ENCODE results near the gene SFXN2. TPM values are rescaled to one million over a fixed set of nuclear protein-coding genes. Genes with fewer than 3 reads are reported as not detected.
"Not testable (repeated sequence)": the region's sequence is repeated elsewhere in the genome, so short reads cannot be mapped to it uniquely, and the experiment has no call there.

Gene SFXN2
- total RNA-seq, 4 donors from 2014 or later: 1.2 to 4.0 (median 2.9) TPM

DNA sequence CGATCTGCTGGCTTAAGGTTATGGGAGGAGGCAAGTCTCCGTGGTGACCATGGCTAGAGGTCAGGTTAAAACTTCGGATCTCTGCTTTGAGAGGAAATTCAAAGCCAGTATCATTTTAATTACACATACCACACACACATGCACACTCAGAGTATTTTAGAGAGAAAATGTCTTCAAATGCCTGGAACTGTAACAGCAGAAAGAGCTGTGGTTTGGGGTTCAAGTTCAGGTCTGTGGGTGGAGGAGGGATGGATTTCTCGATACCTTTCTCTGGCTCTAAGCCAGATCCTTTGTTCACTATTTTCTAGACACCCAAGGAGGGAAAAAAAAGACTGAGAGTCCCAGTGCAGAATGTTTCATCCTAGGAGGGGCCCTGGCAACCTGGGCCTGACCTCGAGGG is 32.7 kb upstream of the SFXN2 start:
- H3K9me3 ChIP-seq: no peaks in the 10 kb centered on the region
- no peak for DNase-seq (ENCODE audit: extremely low spot score)
- intact Hi-C loops (cut with DNase I): no loop called here
- no peaks in the 10 kb centered on the region for H3K27me3 ChIP-seq
- 79% methylated on average over 5 of the region's 5 CpGs for WGBS
- H3K27ac ChIP-seq (replicated peaks in 1 of 4): no peak overlapping the region
- peaks cover 0 to 44% (median 28%) of the 10 kb centered on the region in 4 donors for H3K36me3 ChIP-seq
- H3K4me3 ChIP-seq: no peak overlapping the region
- peaks cover 25 to 29% (median 28%) of the 10 kb centered on the region in 4 donors for H3K4me1 ChIP-seq
- TF ChIP-seq EP300 (IDR thresholded peaks at IDR 0.05): no peak
- TF ChIP-seq POLR2A (IDR thresholded peaks at IDR 0.05; ENCODE audit: low read depth): no peak
- no peak for TF ChIP-seq POLR2AphosphoS5 (IDR thresholded peaks at IDR 0.05)
- TF ChIP-seq, protein P1, sequence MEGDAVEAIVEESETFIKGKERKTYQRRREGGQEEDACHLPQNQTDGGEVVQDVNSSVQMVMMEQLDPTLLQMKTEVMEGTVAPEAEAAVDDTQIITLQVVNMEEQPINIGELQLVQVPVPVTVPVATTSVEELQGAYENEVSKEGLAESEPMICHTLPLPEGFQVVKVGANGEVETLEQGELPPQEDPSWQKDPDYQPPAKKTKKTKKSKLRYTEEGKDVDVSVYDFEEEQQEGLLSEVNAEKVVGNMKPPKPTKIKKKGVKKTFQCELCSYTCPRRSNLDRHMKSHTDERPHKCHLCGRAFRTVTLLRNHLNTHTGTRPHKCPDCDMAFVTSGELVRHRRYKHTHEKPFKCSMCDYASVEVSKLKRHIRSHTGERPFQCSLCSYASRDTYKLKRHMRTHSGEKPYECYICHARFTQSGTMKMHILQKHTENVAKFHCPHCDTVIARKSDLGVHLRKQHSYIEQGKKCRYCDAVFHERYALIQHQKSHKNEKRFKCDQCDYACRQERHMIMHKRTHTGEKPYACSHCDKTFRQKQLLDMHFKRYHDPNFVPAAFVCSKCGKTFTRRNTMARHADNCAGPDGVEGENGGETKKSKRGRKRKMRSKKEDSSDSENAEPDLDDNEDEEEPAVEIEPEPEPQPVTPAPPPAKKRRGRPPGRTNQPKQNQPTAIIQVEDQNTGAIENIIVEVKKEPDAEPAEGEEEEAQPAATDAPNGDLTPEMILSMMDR (IDR thresholded peaks at IDR 0.05): no peak

DNA sequence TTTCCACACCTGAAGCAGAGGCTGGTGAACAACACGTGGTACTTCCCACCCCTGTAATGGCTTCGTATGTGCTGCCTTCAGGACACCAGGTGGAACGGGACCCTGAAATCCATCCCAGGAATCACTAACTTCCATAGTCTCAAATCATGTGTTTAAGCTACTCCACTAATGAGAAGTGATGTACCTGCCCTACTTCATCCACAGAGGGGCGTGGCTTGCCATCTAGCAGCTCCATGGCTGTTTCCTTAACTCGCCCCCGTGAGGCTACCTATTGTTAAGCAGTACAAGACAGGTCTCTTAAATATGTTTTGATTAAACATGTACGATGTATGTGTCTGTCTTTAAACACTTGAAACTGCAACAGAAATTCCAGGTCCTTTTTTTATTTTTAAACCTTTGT is 32.0 kb upstream of the SFXN2 start:
- Histone ChIP-seq H3K27ac (replicated peaks in 1 of 4) (no peak overlapping the region), H3K36me3 (peaks cover 0 to 48% (median 31%) of the 10 kb centered on the region in 4 donors), H3K4me1 (peaks cover 18 to 21% (median 21%) of the 10 kb centered on the region in 4 donors), H3K9me3 (no peaks in the 10 kb centered on the region), H3K4me3 (no peak overlapping the region), H3K27me3 (no peaks in the 10 kb centered on the region)
- WGBS: 90% methylated on average over 7 of the region's 7 CpGs
- intact Hi-C loops (cut with DNase I): no loop called here
- DNase-seq (ENCODE audit: extremely low spot score): no peak
- TF ChIP-seq, protein P1 (IDR thresholded peaks at IDR 0.05): no peak
- TF ChIP-seq EP300 (IDR thresholded peaks at IDR 0.05) (no peak), POLR2AphosphoS5 (IDR thresholded peaks at IDR 0.05) (no peak), POLR2A (IDR thresholded peaks at IDR 0.05; ENCODE audit: low read depth) (no peak)

DNA sequence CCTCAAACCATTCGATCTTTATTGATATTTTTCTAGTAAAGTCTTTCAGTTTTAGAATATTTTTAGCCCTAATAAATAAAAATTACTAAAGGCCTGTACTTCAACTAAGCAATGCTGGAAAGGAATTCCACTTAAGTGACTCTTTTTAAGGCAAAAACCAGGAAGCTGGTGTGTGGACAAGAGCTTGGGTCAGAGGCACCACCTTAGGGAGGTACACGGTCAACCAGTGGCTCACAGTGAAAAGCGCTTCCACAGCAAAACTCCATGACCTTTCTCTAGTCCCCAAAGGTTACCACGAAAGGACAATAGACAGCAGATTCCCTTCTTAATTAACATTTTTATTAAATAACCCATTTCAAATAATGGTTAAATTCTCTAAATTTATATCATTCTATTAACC is 31.5 kb upstream of the SFXN2 start:
- peaks cover 12 to 16% (median 15%) of the 10 kb centered on the region in 4 donors for H3K4me1 ChIP-seq
- H3K27me3 ChIP-seq: no peaks in the 10 kb centered on the region
- TF ChIP-seq POLR2AphosphoS5 (IDR thresholded peaks at IDR 0.05) (no peak), EP300 (IDR thresholded peaks at IDR 0.05) (no peak), POLR2A (IDR thresholded peaks at IDR 0.05; ENCODE audit: low read depth) (no peak)
- peaks cover under 1 to 48% (median 31%) of the 10 kb centered on the region in 4 donors for H3K36me3 ChIP-seq
- no peak for DNase-seq (ENCODE audit: extremely low spot score)
- no peaks in the 10 kb centered on the region for H3K9me3 ChIP-seq
- H3K4me3 ChIP-seq: no peak overlapping the region
- intact Hi-C loops (cut with DNase I): no loop called here
- no peak overlapping the region for H3K27ac ChIP-seq (replicated peaks in 1 of 4)
- 96% methylated on average over 4 of the region's 4 CpGs for WGBS

DNA sequence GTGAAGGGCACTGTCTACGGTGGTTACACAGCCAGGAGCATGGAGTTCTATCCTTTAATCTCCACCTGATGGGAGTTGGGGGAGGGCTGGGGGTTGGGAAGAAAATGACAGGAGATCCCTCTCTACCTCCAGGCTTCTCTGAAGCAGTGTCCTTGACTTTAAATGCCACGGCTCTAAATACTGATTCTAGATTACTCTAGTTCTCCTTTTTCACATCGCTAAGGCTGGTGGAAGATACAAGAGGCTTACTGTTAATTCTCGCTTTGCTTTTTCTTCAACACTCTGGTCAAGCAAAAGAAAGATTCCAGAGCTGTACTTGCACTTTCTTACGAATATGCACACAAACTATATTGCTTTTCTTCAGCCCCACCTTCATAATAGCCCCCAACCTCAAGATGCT is 30.7 kb upstream of the SFXN2 start:
- intact Hi-C loops (cut with DNase I): no loop called here
- no peak for TF ChIP-seq POLR2AphosphoS5 (IDR thresholded peaks at IDR 0.05)
- 87% methylated on average over 5 of the region's 5 CpGs for WGBS

DNA sequence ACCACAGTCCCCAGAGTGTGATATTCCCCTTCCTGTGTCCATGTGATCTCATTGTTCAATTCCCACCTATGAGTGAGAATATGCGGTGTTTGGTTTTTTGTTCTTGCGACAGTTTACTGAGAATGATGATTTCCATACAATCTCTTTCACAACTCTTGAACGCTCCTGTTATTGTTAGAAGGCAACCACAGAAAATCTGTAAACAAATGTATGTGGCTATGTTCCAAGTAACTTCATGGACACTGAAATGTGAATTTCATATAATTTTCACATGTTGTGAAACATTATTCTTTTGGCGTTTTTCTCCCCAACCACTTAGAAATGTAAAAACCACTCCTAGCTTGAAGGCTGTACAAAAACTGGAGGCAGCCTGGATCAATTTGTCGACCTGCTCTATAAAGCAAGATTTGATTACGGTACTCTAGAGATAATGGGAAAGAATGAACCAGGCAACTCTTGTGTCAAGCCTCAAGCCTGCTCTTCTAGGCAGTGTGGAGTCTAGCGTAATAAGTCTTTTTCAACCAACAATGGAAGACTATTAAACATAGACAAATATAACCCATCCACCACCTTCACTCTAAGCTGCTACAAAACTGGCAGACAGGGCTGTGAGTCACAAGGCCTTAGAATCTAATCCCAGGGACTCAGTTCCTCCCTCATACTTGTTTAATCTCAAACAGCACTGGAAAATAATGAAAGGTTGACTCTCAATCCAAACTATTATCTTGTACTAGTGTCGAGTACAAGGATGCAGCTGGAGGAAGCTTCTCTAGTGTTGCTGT is 23.0 kb upstream of the SFXN2 start:
- no peak overlapping the region for H3K27ac ChIP-seq (replicated peaks in 1 of 4)
- intact Hi-C loops (cut with DNase I): no loop called here

More for the DNA sequence above, 30.7 kb upstream of the SFXN2 start:
- H3K9me3 ChIP-seq: no peaks in the 10 kb centered on the region
- H3K4me3 ChIP-seq: no peak overlapping the region
- no peaks in the 10 kb centered on the region for H3K27me3 ChIP-seq
- DNase-seq (ENCODE audit: extremely low spot score): no peak
- peaks cover 5 to 8% (median 7%) of the 10 kb centered on the region in 4 donors for H3K4me1 ChIP-seq
- H3K27ac ChIP-seq (replicated peaks in 1 of 4): no peak overlapping the region
- peaks cover 8 to 55% (median 35%) of the 10 kb centered on the region in 4 donors for H3K36me3 ChIP-seq

DNA sequence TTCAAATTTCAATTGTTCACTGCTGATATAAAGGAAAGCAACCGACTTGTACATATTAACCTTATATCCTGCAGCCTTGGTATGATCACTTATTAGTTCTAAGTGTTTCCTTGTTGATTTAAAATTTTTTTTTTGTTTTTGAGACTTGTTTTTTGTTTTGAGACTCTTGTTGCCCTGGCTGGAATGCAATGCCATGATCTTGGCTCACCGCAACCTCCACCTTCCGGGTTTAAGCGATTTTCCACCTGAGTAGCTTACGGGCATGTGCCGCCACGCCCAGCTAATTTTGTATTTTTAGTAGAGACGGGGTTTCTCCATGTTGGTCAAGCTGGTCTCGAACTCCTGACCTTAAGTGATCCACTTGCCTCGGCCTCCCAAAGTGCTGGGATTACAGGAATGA is 19.0 kb upstream of the SFXN2 start:
- H3K9me3 ChIP-seq; H3K4me1 ChIP-seq; intact Hi-C loops (cut with DNase I); H3K27me3 ChIP-seq; DNase-seq (ENCODE audit: extremely low spot score); H3K27ac ChIP-seq (replicated peaks in 1 of 4); H3K4me3 ChIP-seq: not testable (repeated sequence)
- peaks cover 10 to 68% (median 40%) of the 10 kb centered on the region in 4 donors for H3K36me3 ChIP-seq
- WGBS: 99% methylated on average over 10 of the region's 10 CpGs

More for the DNA sequence above, 23.0 kb upstream of the SFXN2 start:
- DNase-seq (ENCODE audit: extremely low spot score): no peak
- TF ChIP-seq, protein P1 (IDR thresholded peaks at IDR 0.05): no peak
- Histone ChIP-seq H3K9me3 (no peaks in the 10 kb centered on the region), H3K27me3 (no peaks in the 10 kb centered on the region), H3K36me3 (peaks cover 9 to 60% (median 27%) of the 10 kb centered on the region in 4 donors), H3K4me3 (no peak overlapping the region), H3K4me1 (no peaks in the 10 kb centered on the region)
- 79% methylated on average over 8 of the region's 8 CpGs for WGBS
